ENCODE data around the gene FEN1. TPM values are rescaled to one million over a fixed set of nuclear protein-coding genes. Genes with fewer than 3 reads are reported as not detected.

FEN1 gene
- total and polyA plus RNA-seq, 2 of the 13 experiments (the other 11 are each of a cell fraction or from before 2014, with no cell fraction given): 12.4 to 102 TPM

- TF ChIP-seq ZNF670 (CRISPR knock-in tag; IDR thresholded peaks at IDR 0.05; ENCODE audit: borderline replicate concordance) (no peak), TAF1 (CRISPR knock-in tag; IDR thresholded peaks at IDR 0.05) (peak; percentile 46; the same call in 1 of the 2 replicates), KDM5B (CRISPR knock-in tag; IDR thresholded peaks at IDR 0.05; ENCODE audit: borderline replicate concordance) (peak; percentile 82), MAX (IDR thresholded peaks at IDR 0.05) (peak; percentile 21), RFX1 (IDR thresholded peaks at IDR 0.05) (no peak), JARID2 (CRISPR knock-in tag; IDR thresholded peaks at IDR 0.05; ENCODE audit: insufficient replicate concordance) (no peak), FOSL2 (CRISPR knock-in tag; IDR thresholded peaks at IDR 0.05) (peak; percentile 39; the same call in 1 of the 2 replicates), ZSCAN31 (CRISPR knock-in tag; IDR thresholded peaks at IDR 0.05; ENCODE audit: low read depth) (no peak), ZNF772 (CRISPR knock-in tag; IDR thresholded peaks at IDR 0.05) (no peak), ZNF563 (CRISPR knock-in tag; IDR thresholded peaks at IDR 0.05) (0 out of 2 replicates have a peak, but pooled peaks have one; percentile 16), ZNF546 (CRISPR knock-in tag; conservative IDR thresholded peaks at IDR 0.05) (no peak), ZUFSP (CRISPR knock-in tag; IDR thresholded peaks at IDR 0.05; ENCODE audit: borderline replicate concordance) (no peak), PHF8 (CRISPR knock-in tag; IDR thresholded peaks at IDR 0.05) (peak; percentile 68), RBAK (CRISPR knock-in tag; IDR thresholded peaks at IDR 0.05) (0 out of 2 replicates have a peak, but pooled peaks have one; percentile 4), SKI (IDR thresholded peaks at IDR 0.05; ENCODE audit: partially characterized antibody) (peak; percentile 17), SAFB2 (CRISPR knock-in tag; IDR thresholded peaks at IDR 0.05; ENCODE audit: borderline replicate concordance, low read depth) (no peak), ZMAT3 (CRISPR knock-in tag; conservative IDR thresholded peaks at IDR 0.05) (peak; percentile 6; the same call in 1 of the 2 replicates), NFYB (CRISPR knock-in tag; IDR thresholded peaks at IDR 0.05) (no peak), EEA1 (CRISPR knock-in tag; IDR thresholded peaks at IDR 0.05; ENCODE audit: borderline replicate concordance) (no peak), ZNF343 (CRISPR knock-in tag; IDR thresholded peaks at IDR 0.05) (0 out of 2 replicates have a peak, but pooled peaks have one; percentile 18)
- TF ChIP-seq, protein P1, sequence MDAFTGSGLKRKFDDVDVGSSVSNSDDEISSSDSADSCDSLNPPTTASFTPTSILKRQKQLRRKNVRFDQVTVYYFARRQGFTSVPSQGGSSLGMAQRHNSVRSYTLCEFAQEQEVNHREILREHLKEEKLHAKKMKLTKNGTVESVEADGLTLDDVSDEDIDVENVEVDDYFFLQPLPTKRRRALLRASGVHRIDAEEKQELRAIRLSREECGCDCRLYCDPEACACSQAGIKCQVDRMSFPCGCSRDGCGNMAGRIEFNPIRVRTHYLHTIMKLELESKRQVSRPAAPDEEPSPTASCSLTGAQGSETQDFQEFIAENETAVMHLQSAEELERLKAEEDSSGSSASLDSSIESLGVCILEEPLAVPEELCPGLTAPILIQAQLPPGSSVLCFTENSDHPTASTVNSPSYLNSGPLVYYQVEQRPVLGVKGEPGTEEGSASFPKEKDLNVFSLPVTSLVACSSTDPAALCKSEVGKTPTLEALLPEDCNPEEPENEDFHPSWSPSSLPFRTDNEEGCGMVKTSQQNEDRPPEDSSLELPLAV (CRISPR knock-in tag; conservative IDR thresholded peaks at IDR 0.05; ENCODE audit: low read depth): no peak
- TF ChIP-seq, protein P2, sequence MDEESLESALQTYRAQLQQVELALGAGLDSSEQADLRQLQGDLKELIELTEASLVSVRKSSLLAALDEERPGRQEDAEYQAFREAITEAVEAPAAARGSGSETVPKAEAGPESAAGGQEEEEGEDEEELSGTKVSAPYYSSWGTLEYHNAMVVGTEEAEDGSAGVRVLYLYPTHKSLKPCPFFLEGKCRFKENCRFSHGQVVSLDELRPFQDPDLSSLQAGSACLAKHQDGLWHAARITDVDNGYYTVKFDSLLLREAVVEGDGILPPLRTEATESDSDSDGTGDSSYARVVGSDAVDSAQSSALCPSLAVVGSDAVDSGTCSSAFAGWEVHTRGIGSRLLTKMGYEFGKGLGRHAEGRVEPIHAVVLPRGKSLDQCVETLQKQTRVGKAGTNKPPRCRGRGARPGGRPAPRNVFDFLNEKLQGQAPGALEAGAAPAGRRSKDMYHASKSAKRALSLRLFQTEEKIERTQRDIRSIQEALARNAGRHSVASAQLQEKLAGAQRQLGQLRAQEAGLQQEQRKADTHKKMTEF (CRISPR knock-in tag; IDR thresholded peaks at IDR 0.05): peak; percentile 74
These were observed 23.4 kb upstream of the FEN1 start (continued) for GRCh38 chr11:61769169-61769920.
